Neural cell (in vitro differentiated cells): ENCODE results near the gene TMCC2. TPM values are rescaled to one million over a fixed set of nuclear protein-coding genes. Genes with fewer than 3 reads are reported as not detected.

Experiments used
- H2AFZ ChIP-seq: fragments of 200-600, 300-800 bp; sonication (generic), shearing (Covaris generic); 2 replicates; pipeline ENCODE4 v1.6.0; 2014; ENCODE audit warnings: low read depth, mild to moderate bottlenecking, antibody characterized with exemption, low read length, moderate library complexity
- H3F3A ChIP-seq: fragments of 200-600 bp; shearing (Covaris generic); 2 replicates; pipeline ENCODE4 v1.6.1; 2016; ENCODE audit warnings: mild to moderate bottlenecking, moderate library complexity, mixed read lengths, antibody characterized with exemption, low read length; ENCODE audit not compliant: insufficient read depth, poor library complexity, severe bottlenecking
- H3K27ac ChIP-seq: fragments of 200-600, 300-800 bp; sonication (generic), shearing (Covaris generic); 2 replicates; pipeline ENCODE4 v1.5.1; 2014; ENCODE audit warnings: mild to moderate bottlenecking, low read length, moderate library complexity
- H3K27me3 ChIP-seq: fragments of 300-800, 200-600 bp; sonication (generic), shearing (Covaris generic); 2 replicates; pipeline ENCODE4 v1.6.0; 2014; ENCODE audit warnings: mild to moderate bottlenecking, low read depth, low read length, moderate library complexity; ENCODE audit not compliant: insufficient read depth
- H3K36me3 ChIP-seq: fragments of 300-800, 200-600 bp; sonication (generic), shearing (Covaris generic); 2 replicates; pipeline ENCODE4 v1.5.1; 2014; ENCODE audit warnings: mild to moderate bottlenecking, antibody characterized with exemption, low read length, moderate library complexity; ENCODE audit not compliant: insufficient read depth
- H3K4me2 ChIP-seq: fragments of 300-800, 200-600 bp; sonication (generic), shearing (Covaris generic); 2 replicates; pipeline ENCODE4 v1.6.0; 2014; ENCODE audit warnings: mild to moderate bottlenecking, low read length
- H3K4me3 ChIP-seq: fragments of 300-800, 200-600 bp; sonication (generic), shearing (Covaris generic); 2 replicates; pipeline ENCODE4 v1.5.1; 2014; ENCODE audit warnings: mild to moderate bottlenecking, low read length, moderate library complexity
- H3K79me2 ChIP-seq: fragments of 200-600 bp; shearing (Covaris generic); replicated peaks from 2 replicates; pipeline ENCODE4 v1.6.0; 2014; ENCODE audit warnings: mild to moderate bottlenecking, low read length, moderate library complexity; ENCODE audit not compliant: insufficient read depth
- H3K9ac ChIP-seq: fragments of 300-800, 200-600 bp; sonication (generic), shearing (Covaris generic); 2 replicates; pipeline ENCODE4 v1.6.1; 2016; ENCODE audit warnings: mild to moderate bottlenecking, low read length, mixed read lengths
- H3K9me2 ChIP-seq: fragments of 200-600 bp; shearing (Covaris generic); 2 replicates; pipeline ENCODE4 v1.6.1; 2016; ENCODE audit warnings: mild to moderate bottlenecking, low read length, mixed read lengths; ENCODE audit not compliant: insufficient read depth
- H3K9me3 ChIP-seq: fragments of 200-600, 300-800 bp; sonication (generic), shearing (Covaris generic); 2 replicates; pipeline ENCODE4 v1.6.1; 2016; ENCODE audit warnings: mild to moderate bottlenecking, mixed run types, low read length, moderate library complexity, mixed read lengths
- H4K20me1 ChIP-seq: fragments of 200-600 bp; shearing (Covaris generic); 2 replicates; pipeline ENCODE4 v1.6.1; 2016; ENCODE audit warnings: mild to moderate bottlenecking, mixed run types; ENCODE audit not compliant: insufficient read depth
- EP300 ChIP-seq: fragments of 450-650 bp; conservative IDR thresholded peaks from 2 replicates; pipeline ENCODE4 v1.6.1; 2014; ENCODE audit warnings: antibody characterized with exemption, mild to moderate bottlenecking, moderate library complexity; ENCODE audit not compliant: poor library complexity, severe bottlenecking
- EZH2 ChIP-seq: fragments of 200-600, 300-800 bp; shearing (Covaris generic), sonication (generic); IDR thresholded peaks from 2 replicates; pipeline ENCODE4 v1.6.1; 2014; ENCODE audit warnings: antibody characterized with exemption, low read length, borderline replicate concordance, mild to moderate bottlenecking; ENCODE audit not compliant: insufficient read depth, poor library complexity, severe bottlenecking
- MXI1 ChIP-seq: fragments of 450-650 bp; conservative IDR thresholded peaks from 2 replicates; pipeline ENCODE4 v1.6.1; 2014; ENCODE audit warnings: antibody characterized with exemption, mild to moderate bottlenecking; ENCODE audit not compliant: poor library complexity, severe bottlenecking
- POLR2AphosphoS5 ChIP-seq: IDR thresholded peaks from 2 replicates; pipeline ENCODE4 v1.6.1; 2012
- RAD21 ChIP-seq: fragments of 450-650 bp; conservative IDR thresholded peaks from 2 replicates; pipeline ENCODE4 v1.6.1; 2014; ENCODE audit warnings: antibody characterized with exemption, mild to moderate bottlenecking, moderate library complexity
- SMC3 ChIP-seq: fragments of 450-650 bp; conservative IDR thresholded peaks from 2 replicates; pipeline ENCODE4 v1.6.1; 2014; ENCODE audit warnings: antibody characterized with exemption, mild to moderate bottlenecking, moderate library complexity; ENCODE audit not compliant: poor library complexity
- TAF1 ChIP-seq: IDR thresholded peaks from 2 replicates; pipeline ENCODE4 v1.6.1; 2012; ENCODE audit warnings: low read depth
- polyA plus RNA-seq: library from polyadenylated mRNA; depleted of rRNA; stranded (reverse); fragments of >200 nt; gene quantifications from 2 replicates; pipeline ENCODE4 v1.2.3, GENCODE V29; 2014
- TF ChIP-seq, protein P1 (sequence below): IDR thresholded peaks from 2 replicates; pipeline ENCODE4 v1.6.1; 2012; ENCODE audit warnings: borderline replicate concordance
- TF ChIP-seq, protein P2 (sequence below): fragments of 450-650 bp; IDR thresholded peaks from 2 replicates; pipeline ENCODE4 v1.5.1; 2014; ENCODE audit warnings: antibody characterized with exemption, mild to moderate bottlenecking, moderate library complexity; ENCODE audit not compliant: poor library complexity, severe bottlenecking

The TMCC2 gene
- polyA plus RNA-seq, 1 donor from 2014 or later, result 32.2 TPM

GRCh38 chr1:205317311-205317917 is 89.7 kb downstream of the TMCC2 start:
- Histone ChIP-seq H3K27ac (no peak overlapping the region), H3F3A (peaks cover 16% of the 10 kb centered on the region), H3K79me2 (peaks cover 64% of the 10 kb centered on the region), H3K9ac (no peak overlapping the region), H2AFZ (no peak overlapping the region), H3K27me3 (no peaks in the 10 kb centered on the region), H3K9me3 (no peaks in the 10 kb centered on the region), H3K4me3 (no peak overlapping the region), H3K9me2 (no peaks in the 10 kb centered on the region), H3K36me3 (no peaks in the 10 kb centered on the region), H4K20me1 (no peaks in the 10 kb centered on the region), H3K4me2 (no peak overlapping the region)
- TF ChIP-seq POLR2AphosphoS5, result no peak
- TF ChIP-seq, protein P1, sequence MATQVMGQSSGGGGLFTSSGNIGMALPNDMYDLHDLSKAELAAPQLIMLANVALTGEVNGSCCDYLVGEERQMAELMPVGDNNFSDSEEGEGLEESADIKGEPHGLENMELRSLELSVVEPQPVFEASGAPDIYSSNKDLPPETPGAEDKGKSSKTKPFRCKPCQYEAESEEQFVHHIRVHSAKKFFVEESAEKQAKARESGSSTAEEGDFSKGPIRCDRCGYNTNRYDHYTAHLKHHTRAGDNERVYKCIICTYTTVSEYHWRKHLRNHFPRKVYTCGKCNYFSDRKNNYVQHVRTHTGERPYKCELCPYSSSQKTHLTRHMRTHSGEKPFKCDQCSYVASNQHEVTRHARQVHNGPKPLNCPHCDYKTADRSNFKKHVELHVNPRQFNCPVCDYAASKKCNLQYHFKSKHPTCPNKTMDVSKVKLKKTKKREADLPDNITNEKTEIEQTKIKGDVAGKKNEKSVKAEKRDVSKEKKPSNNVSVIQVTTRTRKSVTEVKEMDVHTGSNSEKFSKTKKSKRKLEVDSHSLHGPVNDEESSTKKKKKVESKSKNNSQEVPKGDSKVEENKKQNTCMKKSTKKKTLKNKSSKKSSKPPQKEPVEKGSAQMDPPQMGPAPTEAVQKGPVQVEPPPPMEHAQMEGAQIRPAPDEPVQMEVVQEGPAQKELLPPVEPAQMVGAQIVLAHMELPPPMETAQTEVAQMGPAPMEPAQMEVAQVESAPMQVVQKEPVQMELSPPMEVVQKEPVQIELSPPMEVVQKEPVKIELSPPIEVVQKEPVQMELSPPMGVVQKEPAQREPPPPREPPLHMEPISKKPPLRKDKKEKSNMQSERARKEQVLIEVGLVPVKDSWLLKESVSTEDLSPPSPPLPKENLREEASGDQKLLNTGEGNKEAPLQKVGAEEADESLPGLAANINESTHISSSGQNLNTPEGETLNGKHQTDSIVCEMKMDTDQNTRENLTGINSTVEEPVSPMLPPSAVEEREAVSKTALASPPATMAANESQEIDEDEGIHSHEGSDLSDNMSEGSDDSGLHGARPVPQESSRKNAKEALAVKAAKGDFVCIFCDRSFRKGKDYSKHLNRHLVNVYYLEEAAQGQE, result no peak
- TF ChIP-seq TAF1, result no peak
- no peak for TF ChIP-seq EZH2

- Histone ChIP-seq H3K9ac (no peak overlapping the region), H2AFZ (no peak overlapping the region), H4K20me1 (no peaks in the 10 kb centered on the region), H3K36me3 (no peaks in the 10 kb centered on the region), H3K9me3 (no peaks in the 10 kb centered on the region), H3K27ac (no peak overlapping the region), H3K4me2 (no peak overlapping the region), H3K27me3 (no peaks in the 10 kb centered on the region), H3K9me2 (no peaks in the 10 kb centered on the region), H3K79me2 (peaks cover 59% of the 10 kb centered on the region), H3K4me3 (no peak overlapping the region), H3F3A (peaks cover 6% of the 10 kb centered on the region)
- no peak for TF ChIP-seq POLR2AphosphoS5
- TF ChIP-seq EZH2, result no peak
- no peak for TF ChIP-seq TAF1
- TF ChIP-seq, protein P2, sequence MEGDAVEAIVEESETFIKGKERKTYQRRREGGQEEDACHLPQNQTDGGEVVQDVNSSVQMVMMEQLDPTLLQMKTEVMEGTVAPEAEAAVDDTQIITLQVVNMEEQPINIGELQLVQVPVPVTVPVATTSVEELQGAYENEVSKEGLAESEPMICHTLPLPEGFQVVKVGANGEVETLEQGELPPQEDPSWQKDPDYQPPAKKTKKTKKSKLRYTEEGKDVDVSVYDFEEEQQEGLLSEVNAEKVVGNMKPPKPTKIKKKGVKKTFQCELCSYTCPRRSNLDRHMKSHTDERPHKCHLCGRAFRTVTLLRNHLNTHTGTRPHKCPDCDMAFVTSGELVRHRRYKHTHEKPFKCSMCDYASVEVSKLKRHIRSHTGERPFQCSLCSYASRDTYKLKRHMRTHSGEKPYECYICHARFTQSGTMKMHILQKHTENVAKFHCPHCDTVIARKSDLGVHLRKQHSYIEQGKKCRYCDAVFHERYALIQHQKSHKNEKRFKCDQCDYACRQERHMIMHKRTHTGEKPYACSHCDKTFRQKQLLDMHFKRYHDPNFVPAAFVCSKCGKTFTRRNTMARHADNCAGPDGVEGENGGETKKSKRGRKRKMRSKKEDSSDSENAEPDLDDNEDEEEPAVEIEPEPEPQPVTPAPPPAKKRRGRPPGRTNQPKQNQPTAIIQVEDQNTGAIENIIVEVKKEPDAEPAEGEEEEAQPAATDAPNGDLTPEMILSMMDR, result no peak
- TF ChIP-seq RAD21, result no peak
- no peak for TF ChIP-seq MXI1
- TF ChIP-seq, protein P1, result no peak
- no peak for TF ChIP-seq SMC3
- no peak for TF ChIP-seq EP300
Measured at GRCh38 chr1:205318231-205318991, 90.7 kb downstream of the TMCC2 start.
